Transverse colon (tissue), 3 donors: Measurements from ENCODE around the gene FAM234A.

ENCODE experiments used
- CTCF ChIP-seq, 5 experiments: fragments of 200-600 bp in 3 of 5; fragments of 450-650 bp in 2 of 5; sonication (generic) in 3 of 5; IDR thresholded peaks; 1 replicate in 2 of 5; 2 replicates in 3 of 5; pipeline ENCODE4 v1.5.1; 2016 to 2017; ENCODE audit warnings: antibody characterized with exemption in 5 of 5, inconsistent platforms in 3 of 5, mild to moderate bottlenecking in 2 of 5, moderate library complexity in 1 of 5
- POLR2A ChIP-seq: fragments of 450-650 bp; IDR thresholded peaks from one replicate; pipeline ENCODE4 v1.6.1; 2016; ENCODE audit warnings: antibody characterized with exemption, mild to moderate bottlenecking, moderate library complexity

GRCh38 chr16:252366-253337, 18.0 kb downstream of the FAM234A start:
- TF ChIP-seq POLR2A (no peak), CTCF (IDR thresholded peaks at IDR 0.05) (no peak)
